Memory B cell (primary cell): ENCODE measurements around the gene DDX42.

Source experiments
- ATAC-seq: fragments of 150-1000 bp; cut with Tn5 transposase; 2 replicates; pipeline ENCODE4 v1.10.0; 2021; ENCODE audit warnings: low read depth, mild to moderate bottlenecking, moderate library complexity
- DNase-seq, 2 donors: peaks; one replicate each; pipeline ENCODE4 v3.0.0; 2022; ENCODE audit warnings: low spot score in 2 of 2
- H3K27ac Mint-ChIP-seq: one replicate; pipeline ENCODE4 v1.8.0; 2022; ENCODE audit warnings: mild to moderate bottlenecking, moderate library complexity, mixed read lengths
- H3K27me3 Mint-ChIP-seq: one replicate; pipeline ENCODE4 v1.8.0; 2022; ENCODE audit warnings: mixed read lengths
- H3K36me3 Mint-ChIP-seq: one replicate; pipeline ENCODE4 v1.8.0; 2022; ENCODE audit warnings: mild to moderate bottlenecking, mixed read lengths
- H3K4me1 Mint-ChIP-seq: one replicate; pipeline ENCODE4 v1.8.0; 2022; ENCODE audit warnings: mixed read lengths
- H3K4me3 Mint-ChIP-seq: one replicate; pipeline ENCODE4 v1.8.0; 2022; ENCODE audit warnings: mild to moderate bottlenecking, moderate library complexity, mixed read lengths
- H3K9me3 Mint-ChIP-seq: one replicate; pipeline ENCODE4 v1.8.0; 2022; ENCODE audit warnings: mixed read lengths

The DDX42 gene

GRCh38 chr17:63774141-63774968, at the start of gene DDX42:
Gene DDX42 (plus strand): TSS chr17:63774170. CDS start chr17:63787050, 12,880 bp downstream.
- no peaks in the 10 kb centered on the region for H3K9me3 Mint-ChIP-seq
- peak within 1 kb of the TSS; percentile 98 for H3K27ac Mint-ChIP-seq
- H3K4me1 Mint-ChIP-seq, result peaks cover 36% of the 10 kb centered on the region
- peak within 1 kb of the TSS; percentile 93 for H3K4me3 Mint-ChIP-seq
- ATAC-seq (peak; percentile 5), DNase-seq (no peak)
- no peaks in the 10 kb centered on the region for H3K27me3 Mint-ChIP-seq
- H3K36me3 Mint-ChIP-seq, result peaks cover 7% of the 10 kb centered on the region

DNA sequence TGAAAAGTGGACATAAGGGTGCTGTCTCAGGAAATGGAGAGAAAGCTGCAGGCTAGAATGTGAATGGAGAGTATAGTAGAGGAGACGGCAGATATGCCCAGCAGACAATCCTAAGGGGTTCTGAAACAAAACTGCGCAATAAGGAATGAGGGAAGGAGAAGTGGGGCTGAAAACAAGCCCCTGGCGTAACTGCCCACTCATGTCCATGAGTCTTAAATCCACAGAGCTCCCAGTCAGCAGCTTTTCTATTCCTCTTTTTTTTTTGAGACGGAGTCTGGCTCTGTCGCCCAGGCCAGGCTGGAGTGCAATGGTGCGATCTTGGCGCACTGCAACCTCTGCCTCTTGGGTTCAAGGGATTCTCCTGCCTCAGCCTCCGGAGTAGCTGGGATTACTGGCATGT, 38.3 kb upstream of the DDX42 start:
- Mint-ChIP-seq H3K4me1 (peaks cover 10% of the 10 kb centered on the region), H3K4me3 (no peak overlapping the region)

GRCh38 chr17:63740464-63741142, 33.4 kb upstream of the DDX42 start:
- Mint-ChIP-seq H3K4me1 (peaks cover 18% of the 10 kb centered on the region), H3K27ac (peak overlapping the region; percentile 99), H3K27me3 (no peaks in the 10 kb centered on the region), H3K9me3 (no peaks in the 10 kb centered on the region), H3K36me3 (peaks cover 2% of the 10 kb centered on the region), H3K4me3 (peak overlapping the region; percentile 91)
- ATAC-seq, result no peak
- DNase-seq, result no peak

More for the DNA sequence above, 38.3 kb upstream of the DDX42 start:
- peaks cover 4% of the 10 kb centered on the region for H3K36me3 Mint-ChIP-seq
- no peaks in the 10 kb centered on the region for H3K9me3 Mint-ChIP-seq
- DNase-seq (no peak), ATAC-seq (no peak)
- no peaks in the 10 kb centered on the region for H3K27me3 Mint-ChIP-seq
- H3K27ac Mint-ChIP-seq, result no peak overlapping the region

DNA sequence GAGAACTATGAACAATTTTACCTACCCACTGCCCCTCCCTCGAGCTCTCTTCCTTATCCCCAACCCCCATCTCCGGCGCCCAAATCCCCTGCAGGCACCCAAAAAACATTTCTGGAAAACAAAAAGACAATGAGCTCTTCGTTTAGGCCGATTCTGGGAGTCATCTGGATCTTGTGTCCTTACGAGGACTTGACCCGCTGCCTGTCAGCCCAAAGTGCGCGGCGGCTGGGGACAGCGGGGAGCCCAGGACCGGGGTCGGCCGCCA, 32.9 kb upstream of the DDX42 start:
- peak overlapping the region; percentile 91 for H3K4me3 Mint-ChIP-seq
- ATAC-seq (no peak), DNase-seq (no peak)
- H3K27me3 Mint-ChIP-seq, result no peaks in the 10 kb centered on the region
- no peaks in the 10 kb centered on the region for H3K9me3 Mint-ChIP-seq
- H3K4me1 Mint-ChIP-seq, result peaks cover 18% of the 10 kb centered on the region
- peaks cover 2% of the 10 kb centered on the region for H3K36me3 Mint-ChIP-seq
- H3K27ac Mint-ChIP-seq, result peak overlapping the region; percentile 99

GRCh38 chr17:63741408-63742173, 32.4 kb upstream of the DDX42 start, which contains the start of gene STRADA:
Gene STRADA (minus strand): TSS chr17:63741799. CDS start chr17:63728369, 13,430 bp downstream.
- DNase-seq, result peak; percentile 96 to 99
- Mint-ChIP-seq H3K4me3 (peak within 1 kb of the TSS; percentile 91), H3K4me1 (peaks cover 18% of the 10 kb centered on the region), H3K27ac (peak within 1 kb of the TSS; percentile 99), H3K9me3 (no peaks in the 10 kb centered on the region), H3K27me3 (no peaks in the 10 kb centered on the region), H3K36me3 (peaks cover 4% of the 10 kb centered on the region)
- ATAC-seq, result peak; percentile 82

DNA sequence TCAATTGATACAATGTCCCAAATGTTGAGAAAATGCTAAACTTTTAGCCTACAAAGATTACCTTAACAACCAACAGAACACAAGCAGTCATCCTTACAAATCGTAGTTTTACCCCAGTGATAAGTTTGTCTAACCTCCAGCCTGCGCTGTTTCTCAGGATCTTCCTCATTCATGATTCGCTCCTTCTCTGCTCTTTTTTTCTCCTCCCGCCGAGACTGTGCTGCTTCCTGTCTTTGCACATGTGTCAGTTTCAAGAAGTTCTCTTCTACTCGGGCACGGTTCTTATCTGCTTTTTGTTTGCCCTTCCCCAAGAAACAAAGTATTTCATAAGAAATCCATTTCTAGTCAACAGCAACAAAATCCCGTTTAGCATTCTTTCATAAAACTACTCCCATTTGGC, 22.2 kb upstream of the DDX42 start:
- peak overlapping the region; percentile 83 for H3K27ac Mint-ChIP-seq

GRCh38 chr17:63752707-63753106, 21.3 kb upstream of the DDX42 start:
- H3K27ac Mint-ChIP-seq, result no peak overlapping the region
- no peaks in the 10 kb centered on the region for H3K27me3 Mint-ChIP-seq

More for the DNA sequence above, 22.2 kb upstream of the DDX42 start:
- H3K36me3 Mint-ChIP-seq, result peaks cover 28% of the 10 kb centered on the region
- DNase-seq, result no peak
- peaks cover 8% of the 10 kb centered on the region for H3K4me1 Mint-ChIP-seq
- H3K27me3 Mint-ChIP-seq, result no peaks in the 10 kb centered on the region
- no peaks in the 10 kb centered on the region for H3K9me3 Mint-ChIP-seq
- peak; percentile 82 for ATAC-seq
- H3K4me3 Mint-ChIP-seq, result peak overlapping the region; percentile 50

DNA sequence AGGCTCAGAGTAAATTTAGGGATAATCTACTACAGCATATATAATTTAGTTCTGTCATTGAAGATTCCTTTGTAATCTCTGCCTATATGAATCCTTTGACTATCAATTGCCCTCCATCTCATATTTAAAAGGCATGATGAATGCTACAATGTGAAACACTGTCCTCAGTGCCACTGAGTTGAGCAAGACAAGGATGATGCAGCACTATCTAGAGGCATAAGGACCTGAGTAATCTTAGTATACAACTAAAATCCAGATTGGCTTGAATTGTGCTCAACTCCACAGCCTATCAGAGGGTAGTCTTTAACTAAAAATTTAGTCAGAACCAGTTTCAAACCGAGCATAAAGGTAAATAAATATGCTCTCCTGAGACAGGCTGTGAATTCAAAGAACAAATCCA, 20.8 kb upstream of the DDX42 start:
- Mint-ChIP-seq H3K4me1 (peaks cover 8% of the 10 kb centered on the region), H3K36me3 (peaks cover 28% of the 10 kb centered on the region), H3K27ac (no peak overlapping the region), H3K4me3 (no peak overlapping the region), H3K9me3 (no peaks in the 10 kb centered on the region), H3K27me3 (no peaks in the 10 kb centered on the region)
- DNase-seq, result no peak
- no peak for ATAC-seq

More at GRCh38 chr17:63752707-63753106, 21.3 kb upstream of the DDX42 start:
- no peaks in the 10 kb centered on the region for H3K9me3 Mint-ChIP-seq
- peaks cover 25% of the 10 kb centered on the region for H3K36me3 Mint-ChIP-seq
- H3K4me3 Mint-ChIP-seq, result no peak overlapping the region
- DNase-seq, result no peak
- ATAC-seq, result no peak
- H3K4me1 Mint-ChIP-seq, result peaks cover 8% of the 10 kb centered on the region

DNA sequence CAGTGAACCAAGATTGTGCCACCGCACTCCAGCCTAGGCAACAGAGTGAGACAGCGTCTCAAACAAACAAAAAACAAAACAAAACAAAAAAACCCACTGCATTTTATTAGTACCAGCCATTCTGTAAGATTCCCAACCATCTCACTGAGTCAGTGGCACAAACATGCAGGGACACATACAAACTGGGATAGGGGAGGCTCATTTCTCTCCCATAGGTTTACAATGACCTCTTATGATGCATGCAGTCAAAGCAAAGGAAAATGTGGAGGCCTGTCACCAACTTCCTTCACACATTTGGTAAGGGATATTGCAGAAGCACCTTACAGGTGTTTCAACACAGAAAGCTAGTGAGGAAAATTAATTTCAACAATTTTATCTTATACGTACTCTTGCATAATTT, 19.9 kb upstream of the DDX42 start:
- Mint-ChIP-seq H3K27ac (no peak overlapping the region), H3K36me3 (peaks cover 28% of the 10 kb centered on the region), H3K9me3 (no peaks in the 10 kb centered on the region), H3K4me3 (no peak overlapping the region), H3K27me3 (no peaks in the 10 kb centered on the region), H3K4me1 (peaks cover 6% of the 10 kb centered on the region)
- ATAC-seq (no peak), DNase-seq (no peak)

- H3K4me1 Mint-ChIP-seq, result peaks cover 7% of the 10 kb centered on the region
- H3K27me3 Mint-ChIP-seq, result no peaks in the 10 kb centered on the region
- H3K4me3 Mint-ChIP-seq, result no peak overlapping the region
- H3K9me3 Mint-ChIP-seq, result no peaks in the 10 kb centered on the region
- DNase-seq, result no peak
- no peak overlapping the region for H3K27ac Mint-ChIP-seq
- no peak for ATAC-seq
- H3K36me3 Mint-ChIP-seq, result peaks cover 28% of the 10 kb centered on the region
These were observed 15.5 kb upstream of the DDX42 start for GRCh38 chr17:63758428-63758827.

- H3K36me3 Mint-ChIP-seq, result peaks cover 28% of the 10 kb centered on the region
- no peak for DNase-seq
- H3K9me3 Mint-ChIP-seq, result no peaks in the 10 kb centered on the region
- no peaks in the 10 kb centered on the region for H3K27me3 Mint-ChIP-seq
- no peak overlapping the region for H3K27ac Mint-ChIP-seq
- ATAC-seq, result no peak
- H3K4me3 Mint-ChIP-seq, result no peak overlapping the region
- peaks cover 12% of the 10 kb centered on the region for H3K4me1 Mint-ChIP-seq
These were observed 13.0 kb upstream of the DDX42 start for GRCh38 chr17:63760771-63761539.

GRCh38 chr17:63762161-63763078, 11.6 kb upstream of the DDX42 start:
- H3K4me1 Mint-ChIP-seq, result peaks cover 15% of the 10 kb centered on the region
- peaks cover 23% of the 10 kb centered on the region for H3K36me3 Mint-ChIP-seq
- H3K4me3 Mint-ChIP-seq, result no peak overlapping the region
- DNase-seq (no peak), ATAC-seq (no peak)
- no peaks in the 10 kb centered on the region for H3K27me3 Mint-ChIP-seq
- H3K9me3 Mint-ChIP-seq, result no peaks in the 10 kb centered on the region
- H3K27ac Mint-ChIP-seq, result no peak overlapping the region

DNA sequence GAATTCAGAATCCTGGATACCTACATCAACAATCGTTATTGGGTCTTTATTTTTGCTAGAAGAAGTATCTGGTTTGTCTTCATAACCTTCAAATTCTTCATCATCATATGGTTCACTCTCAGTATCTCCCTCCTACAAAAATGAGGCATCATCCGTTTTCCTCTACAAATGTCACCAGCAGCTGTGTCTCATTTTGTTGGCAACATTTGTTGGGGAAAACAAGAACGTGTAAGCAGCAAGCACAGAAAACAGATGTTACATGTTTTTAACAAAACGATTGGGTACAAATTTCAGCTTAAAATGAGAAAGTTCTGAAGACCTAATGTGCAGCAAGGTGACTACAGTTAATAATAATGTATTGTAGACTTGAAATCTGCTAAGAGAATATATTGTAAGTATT, 9.3 kb upstream of the DDX42 start:
- H3K4me3 Mint-ChIP-seq, result no peak overlapping the region
- H3K4me1 Mint-ChIP-seq, result peaks cover 19% of the 10 kb centered on the region
- ATAC-seq (no peak), DNase-seq (no peak)
- H3K36me3 Mint-ChIP-seq, result peaks cover 17% of the 10 kb centered on the region
- no peaks in the 10 kb centered on the region for H3K9me3 Mint-ChIP-seq
- no peak overlapping the region for H3K27ac Mint-ChIP-seq
- H3K27me3 Mint-ChIP-seq, result no peaks in the 10 kb centered on the region
